Suppressor macrophage treated with lipopolysaccharide for 4 hours (primary cell): ENCODE data around the gene DEFB108B.
"Not testable (repeated sequence)": the region's sequence is repeated elsewhere in the genome, so short reads cannot be mapped to it uniquely, and the experiment has no call there.

ENCODE experiments used
- DNase-seq: peaks from one replicate; pipeline ENCODE4 v3.0.0-alpha.2; 2020

DEFB108B gene

GRCh38 chr11:71821539-71821938, 11.5 kb upstream of the DEFB108B start:
- DNase-seq, result not testable (repeated sequence)

DNA sequence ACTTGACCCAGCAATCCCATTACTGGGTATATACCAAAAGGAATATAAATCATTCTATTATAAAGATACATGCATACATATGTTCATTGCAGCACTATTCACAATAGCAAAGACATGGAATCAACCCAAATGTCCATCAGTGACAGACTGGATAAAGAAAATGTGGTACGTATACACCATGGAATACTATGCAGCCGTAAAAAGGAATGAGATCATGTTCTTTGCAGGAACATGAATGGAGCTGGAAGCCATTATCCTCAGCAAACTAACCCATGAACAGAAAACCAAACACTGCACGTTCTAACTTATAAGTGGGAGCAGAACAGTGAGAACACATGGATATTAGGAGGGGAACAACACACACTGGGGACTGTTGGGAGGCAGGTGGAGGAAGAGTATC, 3.8 kb upstream of the DEFB108B start:
- DNase-seq, result not testable (repeated sequence)

DNA sequence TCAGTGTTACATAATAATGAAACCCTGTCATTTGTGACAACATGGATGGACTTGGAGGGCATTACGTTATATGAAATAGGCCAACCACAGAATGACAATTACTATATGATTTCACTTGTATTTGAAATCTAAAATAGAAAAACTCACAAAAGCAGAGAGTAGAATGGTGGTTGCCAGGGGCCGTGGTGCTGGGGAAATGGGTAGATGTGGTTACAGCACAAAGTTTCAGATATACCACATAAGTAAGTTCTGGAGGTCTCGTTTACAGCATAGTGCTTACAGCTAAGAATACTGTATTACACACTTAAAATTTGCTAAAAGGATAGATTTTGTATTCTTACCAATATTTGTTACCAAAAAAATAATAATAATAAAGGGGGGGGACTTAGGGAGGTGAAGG, 3.3 kb upstream of the DEFB108B start:
- not testable (repeated sequence) for DNase-seq

- not testable (repeated sequence) for DNase-seq
Observed at GRCh38 chr11:71842720-71843119, 9.7 kb downstream of the DEFB108B start.

- DNase-seq, result not testable (repeated sequence)
Observed at GRCh38 chr11:71843355-71843754, 10.4 kb downstream of the DEFB108B start.

DNA sequence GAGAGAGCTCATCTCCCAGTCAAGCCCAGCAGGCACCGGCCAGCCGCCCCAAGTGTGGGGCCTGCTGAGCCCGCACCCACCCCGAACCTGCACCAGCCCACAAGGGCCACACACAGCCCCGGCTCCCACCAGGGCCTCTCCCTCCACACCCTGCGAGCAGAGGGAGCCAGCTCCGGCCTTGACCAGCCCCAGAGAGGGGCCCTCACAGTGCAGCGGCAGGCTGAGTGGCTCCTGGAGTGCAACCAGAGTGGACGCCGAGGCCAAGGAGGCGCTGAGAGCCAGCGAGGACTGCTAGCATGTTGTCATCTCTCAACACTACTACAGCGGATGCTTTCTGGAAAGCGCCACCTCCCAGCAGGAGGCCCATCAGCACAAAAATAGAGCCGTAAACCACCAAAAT, 10.9 kb downstream of the DEFB108B start:
- no peak for DNase-seq

DNA sequence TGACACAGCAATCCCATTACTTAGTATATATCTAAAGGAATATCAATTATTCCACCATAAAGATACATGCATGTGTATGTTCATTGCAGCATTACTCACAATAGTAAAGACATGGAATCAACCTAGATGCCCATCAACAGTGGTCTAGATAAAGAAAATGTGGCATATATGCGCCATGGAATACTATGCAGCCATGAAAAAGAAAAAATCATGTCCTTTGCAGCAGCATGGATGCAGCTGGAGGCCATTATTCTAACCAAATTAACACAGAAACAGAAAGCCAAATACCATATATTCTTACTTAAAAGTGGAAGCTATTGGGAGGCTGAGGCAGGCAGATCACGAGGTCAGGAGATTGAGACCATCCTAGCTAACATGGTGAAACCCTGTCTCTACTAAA, 20.9 kb downstream of the DEFB108B start:
- DNase-seq, result not testable (repeated sequence)

DNA sequence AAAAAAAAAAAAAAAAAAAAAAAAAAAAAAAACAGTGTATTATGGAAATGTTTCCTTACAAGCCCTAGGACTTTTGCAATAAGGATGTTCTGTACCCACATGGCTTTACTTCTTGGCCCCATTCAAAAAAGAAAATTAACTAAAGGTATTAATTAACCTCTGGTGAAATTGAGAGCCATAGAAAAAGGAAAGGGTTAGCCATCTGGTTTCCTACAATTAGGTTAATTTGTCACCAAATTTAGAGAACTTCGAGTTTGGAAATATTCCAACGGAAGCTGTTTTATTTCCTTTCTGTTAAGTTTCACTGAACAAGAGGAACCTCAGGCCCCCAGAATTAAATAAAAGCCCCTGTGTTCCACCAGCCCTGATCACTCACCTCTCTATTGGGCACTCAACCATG, 22.9 kb downstream of the DEFB108B start:
- peak; percentile 0 for DNase-seq

- DNase-seq, result not testable (repeated sequence)
Observed at GRCh38 chr11:71860835-71861234, 27.8 kb downstream of the DEFB108B start.

DNA sequence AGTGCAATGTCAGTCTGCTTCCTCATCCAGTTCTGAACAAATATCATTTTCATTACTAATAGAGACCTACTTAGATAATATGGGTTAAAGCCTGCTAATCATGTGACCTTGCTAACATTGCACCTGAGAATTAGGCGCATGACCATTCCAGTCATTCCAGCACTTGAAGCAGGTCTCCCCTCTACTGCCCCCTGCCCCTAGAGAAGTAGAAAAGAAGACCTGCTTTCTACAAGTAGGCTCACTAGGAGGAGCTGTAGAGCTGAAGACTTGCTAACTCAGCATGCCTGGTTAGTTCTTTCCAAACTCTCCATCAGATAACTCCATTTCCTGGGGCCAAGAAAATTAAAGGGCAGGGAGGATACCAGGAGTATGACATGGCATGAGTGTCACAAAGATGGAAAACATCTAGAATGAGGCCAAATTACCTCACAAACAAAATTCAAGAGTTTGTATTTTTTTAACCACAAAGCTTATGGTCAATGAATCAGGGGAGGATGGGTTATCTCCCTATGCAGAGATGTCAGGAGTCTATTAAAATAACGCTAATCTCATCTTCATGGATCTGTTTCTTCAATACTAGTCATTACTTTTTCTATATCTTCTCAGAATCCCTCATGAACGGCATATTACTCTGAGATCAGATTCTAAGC, 31.1 kb downstream of the DEFB108B start:
- DNase-seq, result peak; percentile 37

DNA sequence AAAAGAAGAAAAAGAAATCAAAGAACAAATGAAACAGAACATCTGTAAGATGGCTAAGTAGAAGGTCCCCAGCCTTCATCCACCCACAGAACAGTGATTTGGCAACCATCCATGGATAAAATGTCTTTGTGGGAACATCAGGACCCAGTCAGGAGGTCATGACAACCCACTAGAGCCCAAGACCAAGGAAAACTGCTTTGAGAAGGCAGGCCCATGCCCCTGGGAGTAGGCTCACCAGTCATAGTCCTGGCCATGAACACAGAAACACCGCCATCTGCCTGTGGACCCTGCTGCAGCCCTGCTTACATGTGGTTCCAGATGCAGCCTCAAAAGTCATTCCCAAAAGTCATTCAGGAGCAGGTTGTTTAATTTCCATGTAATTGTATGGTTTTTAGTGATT, 34.2 kb downstream of the DEFB108B start:
- DNase-seq, result not testable (repeated sequence)

GRCh38 chr11:71869931-71870330, 36.9 kb downstream of the DEFB108B start:
- DNase-seq, result not testable (repeated sequence)

- DNase-seq, result not testable (repeated sequence)
Observed at GRCh38 chr11:71870661-71871060, 37.7 kb downstream of the DEFB108B start.

DNA sequence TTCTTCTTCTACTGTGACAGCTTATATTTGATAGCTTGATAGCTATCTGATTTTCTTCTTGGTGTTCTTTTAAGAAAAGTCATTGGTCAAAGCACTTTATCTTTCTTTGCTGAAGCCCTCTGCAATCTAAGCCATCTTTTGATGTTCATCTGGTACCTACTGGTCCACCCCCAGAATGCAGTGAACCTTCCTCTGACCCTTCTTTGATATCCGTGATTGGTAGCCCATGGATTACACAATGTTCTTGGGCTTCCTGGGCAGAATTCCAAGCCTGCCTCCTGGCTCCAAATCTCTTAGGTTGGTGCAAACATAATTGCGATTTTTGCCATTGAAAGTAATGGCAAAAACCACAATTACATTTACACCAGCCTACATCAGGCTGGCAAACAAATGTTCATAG, 43.3 kb downstream of the DEFB108B start:
- DNase-seq, result not testable (repeated sequence)

DNA sequence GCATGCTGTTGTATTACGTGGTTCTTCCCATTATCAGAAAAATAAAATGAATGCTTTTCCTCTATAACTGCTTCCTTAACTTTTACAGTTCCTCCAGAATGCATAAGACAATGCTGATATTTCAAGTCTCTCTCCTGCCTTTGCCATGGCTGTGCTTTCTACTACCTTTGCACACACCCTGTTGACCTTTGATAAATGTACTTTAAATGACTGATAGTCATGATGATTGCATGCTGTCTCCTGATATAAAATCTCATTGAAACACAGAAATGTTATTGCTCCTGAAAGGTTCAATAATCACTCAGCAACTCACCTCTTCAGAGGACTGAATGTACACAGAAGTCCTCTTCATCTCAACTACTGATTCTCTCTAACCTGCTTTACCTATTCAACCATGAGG, 45.1 kb downstream of the DEFB108B start, which contains the start of gene DEFB131B:
TSS of gene DEFB131B (plus strand) at position 395 of the 400 bp plus-strand sequence. CDS start at position 395, 0 bp downstream.
- DNase-seq, result not testable (repeated sequence)

GRCh38 chr11:71885806-71886205, 52.8 kb downstream of the DEFB108B start:
- DNase-seq, result not testable (repeated sequence)
